Activated gamma-delta T cell treated with Interleukin-2 at 50 U/mL for 16 hours (primary cell): Measurements from ENCODE around the gene KRTAP4-16.
"Not testable (repeated sequence)": the region's sequence is repeated elsewhere in the genome, so short reads cannot be mapped to it uniquely, and the experiment has no call there.

Experiments
- DNase-seq: peaks from one replicate; pipeline ENCODE4 v3.0.0-alpha.2; 2020

KRTAP4-16 gene

GRCh38 chr17:41118721-41119120, 16.7 kb upstream of the KRTAP4-16 start:
- DNase-seq: no peak

GRCh38 chr17:41117846-41118386, 15.9 kb upstream of the KRTAP4-16 start, which contains the start of gene KRTAP4-11:
Gene KRTAP4-11 (minus strand): TSS chr17:41118373. CDS start chr17:41118315, 58 bp downstream.
- not testable (repeated sequence) for DNase-seq

GRCh38 chr17:41116297-41116696, 14.3 kb upstream of the KRTAP4-16 start:
- DNase-seq: no peak

DNA sequence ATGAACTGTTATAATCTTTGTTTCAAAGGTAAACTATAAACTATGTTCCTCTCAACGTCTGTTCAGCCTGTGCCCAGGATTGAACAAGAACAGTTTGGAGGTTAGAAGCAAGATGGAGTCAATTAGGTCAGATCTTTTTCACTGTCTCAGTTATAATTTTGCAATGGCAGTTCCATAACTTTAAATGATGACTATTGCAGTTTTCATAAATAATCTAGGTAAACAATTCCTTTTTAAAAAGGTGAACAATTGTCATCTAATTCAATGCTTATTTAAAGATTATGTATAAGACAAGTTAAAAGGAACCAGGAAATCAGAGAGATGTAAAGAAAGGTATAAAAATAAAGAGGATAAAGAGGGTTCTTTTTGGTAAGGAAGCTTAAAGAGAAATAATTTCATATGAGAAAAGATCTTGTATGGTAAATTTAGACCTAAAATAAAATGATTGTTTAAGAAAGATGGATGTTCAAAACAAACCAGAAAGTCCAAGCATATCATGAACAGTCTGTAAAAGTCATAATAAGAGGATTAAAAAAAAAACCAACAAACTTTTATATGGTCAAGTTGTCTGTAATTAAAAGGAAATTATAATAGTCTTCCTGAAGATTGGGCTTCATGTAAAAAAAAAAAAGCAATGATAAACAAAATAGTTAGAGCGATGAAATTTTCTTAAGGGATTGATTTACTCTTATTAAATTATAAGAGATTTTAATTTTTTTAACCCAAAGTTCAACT, 9.3 kb upstream of the KRTAP4-16 start:
- no peak for DNase-seq

DNA sequence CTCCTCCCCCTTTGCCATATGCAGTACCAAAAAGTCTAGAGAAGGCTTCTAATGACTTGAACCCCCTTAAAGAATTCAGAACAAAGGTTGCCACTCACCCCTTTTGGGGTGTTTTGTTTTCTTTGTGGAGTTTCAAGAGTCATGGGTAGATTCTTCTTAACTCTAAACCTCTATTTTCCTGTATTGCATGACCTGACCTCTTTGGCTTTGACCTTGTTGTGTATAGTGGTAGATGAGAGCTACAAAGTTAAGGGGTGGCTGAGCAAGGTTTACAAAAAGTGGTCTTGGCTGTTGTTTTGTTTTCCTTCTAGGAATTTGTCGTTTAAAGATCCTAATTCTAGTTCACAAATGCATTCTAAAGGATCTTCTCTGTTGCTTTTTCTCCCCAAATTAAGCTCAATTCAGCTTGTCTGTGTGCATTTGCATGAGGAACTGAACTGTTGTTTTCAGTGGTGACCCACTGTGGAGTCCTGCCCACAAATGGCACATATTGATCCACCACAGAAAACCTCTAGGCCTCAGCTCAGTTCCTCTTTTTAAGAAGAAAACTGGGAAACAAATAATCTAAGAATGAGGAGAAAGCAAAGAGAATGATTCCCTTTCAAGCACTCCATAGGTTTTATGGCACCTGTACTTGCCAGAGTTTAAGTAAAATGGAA, 6.8 kb upstream of the KRTAP4-16 start:
- DNase-seq: not testable (repeated sequence)

DNA sequence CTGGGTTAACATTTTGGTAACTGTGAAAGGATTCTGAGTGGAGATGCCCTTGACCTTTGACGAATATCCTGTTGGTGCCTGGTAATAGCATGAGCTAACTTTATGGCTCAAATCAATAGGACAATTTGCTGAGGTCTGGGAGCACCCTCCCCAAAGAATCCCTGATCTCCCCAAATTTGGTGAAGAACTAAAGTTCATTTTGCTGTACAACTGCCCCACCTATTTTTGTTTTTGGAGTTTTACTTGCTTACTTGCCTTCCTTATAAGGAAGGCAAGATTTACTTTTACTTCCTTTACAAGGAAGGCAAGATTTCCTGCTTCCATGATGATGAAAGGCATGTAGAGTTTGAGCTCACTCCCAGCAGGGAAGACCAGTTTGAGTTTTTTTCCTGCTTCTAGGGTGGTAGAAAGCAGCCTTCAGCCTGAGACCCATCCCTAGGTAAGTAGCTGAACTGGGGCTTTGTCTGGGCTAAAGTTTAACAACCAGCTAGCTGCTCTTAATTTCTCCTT, 6.0 kb upstream of the KRTAP4-16 start:
- DNase-seq: no peak

DNA sequence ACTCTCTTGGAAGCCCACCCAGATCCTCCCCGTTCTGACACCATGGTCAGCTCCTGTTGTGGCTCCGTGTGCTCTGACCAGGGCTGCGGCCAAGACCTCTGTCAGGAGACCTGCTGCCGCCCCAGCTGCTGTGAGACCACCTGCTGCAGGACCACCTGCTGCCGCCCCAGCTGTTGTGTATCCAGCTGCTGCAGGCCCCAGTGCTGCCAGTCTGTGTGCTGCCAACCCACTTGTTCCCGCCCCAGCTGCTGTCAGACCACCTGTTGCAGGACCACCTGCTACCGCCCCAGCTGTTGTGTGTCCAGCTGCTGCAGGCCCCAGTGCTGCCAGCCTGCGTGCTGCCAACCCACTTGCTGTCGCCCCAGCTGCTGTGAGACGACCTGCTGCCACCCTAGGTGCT, 3.3 kb upstream of the KRTAP4-16 start, which contains the start of gene KRTAP4-9:
Gene KRTAP4-9 (plus strand): TSS at position 43 of the 400 bp plus-strand sequence. CDS start 0 bp downstream, at position 43.
- not testable (repeated sequence) for DNase-seq

DNA sequence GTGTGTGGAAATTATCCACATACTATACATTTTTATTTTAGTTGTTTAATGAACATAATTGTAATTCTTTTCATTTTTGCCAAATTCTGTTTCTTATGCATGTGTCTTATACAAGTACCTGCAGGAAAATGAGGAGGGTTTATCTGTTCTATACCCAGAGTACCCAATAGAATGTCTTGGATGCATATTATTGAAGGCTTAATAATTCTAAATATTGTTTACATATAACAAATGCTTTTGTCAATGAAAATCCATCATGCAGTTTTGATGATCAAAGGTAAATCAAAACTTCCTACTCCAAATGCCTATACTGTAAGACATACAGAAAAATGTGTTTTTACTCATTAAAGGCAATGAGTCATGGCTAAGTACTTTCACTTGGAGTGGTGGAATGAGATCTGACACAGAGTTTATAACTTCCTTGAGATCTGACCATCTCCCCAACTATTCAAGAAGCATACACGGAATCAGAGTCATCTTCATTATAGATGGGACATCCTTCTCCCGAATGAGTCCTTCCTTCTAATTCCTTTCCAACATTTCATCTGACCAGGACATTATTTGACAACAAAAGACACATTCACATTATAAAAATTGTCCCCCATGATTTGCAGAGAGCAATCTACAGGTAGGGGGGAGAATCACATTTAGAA, 2.5 kb upstream of the KRTAP4-16 start:
- not testable (repeated sequence) for DNase-seq

DNA sequence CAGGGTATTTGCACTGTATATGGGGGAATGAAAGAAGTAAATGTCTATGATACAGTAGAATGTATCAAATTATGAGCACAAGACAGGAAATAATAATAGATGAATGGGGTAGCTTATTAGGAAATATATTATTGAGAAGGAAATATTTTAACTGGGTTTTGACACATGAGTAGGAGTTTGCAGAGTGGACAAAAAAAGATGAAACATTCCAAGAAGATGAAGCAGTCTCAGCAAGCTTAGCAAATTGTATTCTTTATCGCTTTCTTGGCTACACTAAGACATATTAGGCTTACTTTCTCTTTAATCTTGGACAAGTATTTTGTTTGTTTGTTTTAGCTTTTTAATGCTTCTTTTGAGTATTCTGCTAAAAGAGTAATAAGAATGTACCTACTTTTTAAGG, 1.9 kb upstream of the KRTAP4-16 start:
- DNase-seq: no peak

GRCh38 chr17:41099682-41100480, 2.1 kb downstream of the KRTAP4-16 start:
- DNase-seq: not testable (repeated sequence)

DNA sequence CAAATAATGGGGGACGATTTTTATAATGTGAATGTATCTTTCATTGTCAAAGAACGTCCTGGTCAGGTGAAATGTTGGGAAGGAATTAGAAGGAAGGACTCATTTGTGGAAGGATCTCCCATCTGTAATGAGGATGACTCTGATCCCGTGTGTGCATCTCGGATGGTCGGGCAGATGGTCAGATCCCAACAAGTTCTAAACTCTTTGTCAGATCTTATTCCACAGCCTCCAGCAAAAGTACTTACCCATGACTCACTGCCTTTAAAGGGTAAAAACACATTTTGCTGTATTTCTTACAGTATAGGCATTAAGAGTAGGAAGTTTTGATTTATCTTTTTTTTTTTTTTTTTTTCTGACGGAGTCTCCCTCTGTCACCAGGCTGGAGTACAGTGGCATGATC, 3.5 kb downstream of the KRTAP4-16 start:
- no peak for DNase-seq

- no peak for DNase-seq
Observed at GRCh38 chr17:41098042-41098441, 4.0 kb downstream of the KRTAP4-16 start, which contains the start of gene KRTAP4-8. Gene KRTAP4-8 (minus strand): TSS chr17:41098142. CDS start chr17:41098084, 58 bp downstream.

DNA sequence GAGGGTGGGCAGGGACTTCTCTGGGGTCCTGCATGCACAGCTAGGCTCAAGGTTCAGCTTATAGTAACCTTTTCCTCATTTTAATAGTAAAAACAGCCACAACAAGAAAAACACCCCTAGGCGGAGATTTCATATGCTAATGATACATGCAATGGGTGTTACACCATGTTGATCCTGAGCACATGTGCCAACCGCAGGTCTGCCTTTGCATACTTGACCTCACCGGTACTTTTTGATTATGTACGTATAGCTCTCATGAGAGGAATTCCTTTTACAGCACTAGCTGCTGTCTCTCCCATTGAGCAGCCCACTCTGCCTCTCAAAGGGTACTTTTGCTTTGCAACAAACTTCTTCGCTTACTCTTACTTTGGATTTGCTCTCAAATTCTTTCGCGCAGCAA, 6.0 kb downstream of the KRTAP4-16 start:
- DNase-seq: no peak

DNA sequence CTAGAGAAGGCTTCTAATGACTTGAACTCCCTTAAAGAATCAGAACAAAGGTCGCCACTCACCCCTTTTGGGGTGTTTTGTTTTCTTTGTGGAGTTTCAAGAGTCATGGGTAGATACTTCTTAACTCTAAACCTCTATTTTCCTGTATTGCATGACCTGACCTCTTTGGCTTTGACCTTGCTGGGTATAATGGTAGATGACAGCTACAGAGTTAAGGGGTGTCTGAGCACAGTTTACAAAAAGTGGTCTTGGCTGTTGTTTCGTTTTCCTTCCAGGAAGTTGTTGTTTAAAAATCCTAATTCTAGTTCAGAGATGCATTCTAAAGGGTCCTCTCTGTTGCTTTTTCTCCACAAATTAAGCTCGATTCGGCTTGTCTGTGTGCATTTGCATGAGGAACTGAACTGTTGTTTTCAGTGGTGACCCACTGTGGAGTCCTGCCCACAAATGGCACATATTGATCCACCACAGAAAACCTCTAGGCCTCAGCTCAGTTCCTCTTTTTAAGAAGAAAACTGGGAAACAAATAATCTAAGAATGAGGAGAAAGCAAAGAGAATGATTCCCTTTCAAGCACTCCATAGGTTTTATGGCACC, 13.2 kb downstream of the KRTAP4-16 start:
- DNase-seq: not testable (repeated sequence)

- not testable (repeated sequence) for DNase-seq
Observed at GRCh38 chr17:41084100-41084856, 17.7 kb downstream of the KRTAP4-16 start, which contains the start of gene KRTAP4-7. Gene KRTAP4-7 (plus strand): TSS chr17:41084150. CDS start chr17:41084207, 57 bp downstream.

DNA sequence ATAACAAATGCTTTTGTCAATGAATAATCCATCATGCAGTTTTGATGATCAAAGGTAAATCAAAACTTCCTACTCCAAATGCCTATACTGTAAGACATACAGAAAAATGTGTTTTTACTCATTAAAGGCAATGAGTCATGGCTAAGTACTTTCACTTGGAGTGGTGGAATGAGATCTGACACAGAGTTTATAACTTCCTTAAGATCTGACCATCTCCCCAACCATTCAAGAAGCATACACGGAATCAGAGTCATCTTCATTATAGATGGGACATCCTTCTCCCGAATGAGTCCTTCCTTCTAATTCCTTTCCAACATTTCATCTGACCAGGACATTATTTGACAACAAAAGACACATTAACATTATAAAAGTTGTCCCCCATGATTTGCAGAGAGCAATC, 18.6 kb downstream of the KRTAP4-16 start:
- not testable (repeated sequence) for DNase-seq

DNA sequence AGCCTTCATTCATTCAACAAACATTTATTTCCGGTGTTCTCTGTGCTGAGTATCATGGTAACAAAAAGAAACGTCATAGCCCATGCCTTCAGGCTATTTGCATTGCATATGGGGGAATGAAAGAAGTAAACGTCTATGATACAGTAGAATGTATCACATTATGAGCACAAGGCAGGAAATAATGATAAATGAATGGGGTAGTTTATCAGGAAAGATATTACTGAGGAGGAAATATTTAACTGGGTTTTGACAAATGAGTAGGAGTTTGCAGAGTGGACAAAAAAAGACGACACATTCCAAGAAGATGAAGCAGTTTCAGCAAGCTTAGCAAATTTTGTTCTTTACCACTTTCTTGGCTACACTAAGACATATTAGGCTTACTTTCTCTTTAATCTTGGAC, 19.4 kb downstream of the KRTAP4-16 start:
- DNase-seq: no peak

DNA sequence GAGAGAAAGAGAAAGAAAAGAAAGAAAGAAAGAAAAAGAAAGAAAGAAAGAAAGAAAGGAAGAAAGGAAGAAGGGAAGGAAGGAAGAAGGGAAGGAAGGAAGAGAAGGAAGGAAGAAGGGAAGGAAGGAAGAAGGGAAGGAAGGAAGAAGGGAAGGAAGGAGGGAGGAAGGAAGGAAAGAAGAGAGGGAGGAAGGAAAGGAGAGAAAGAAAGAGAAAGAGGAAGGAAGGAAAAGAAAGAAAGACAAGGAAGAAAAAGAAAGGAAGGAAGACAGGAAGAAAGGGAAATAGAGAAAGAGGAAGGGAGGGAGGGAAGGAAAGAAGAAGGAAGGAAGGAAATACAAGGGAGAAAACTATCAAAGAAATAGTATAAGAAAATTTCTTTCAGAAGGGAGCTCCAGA, 25.2 kb downstream of the KRTAP4-16 start:
- DNase-seq: no peak

DNA sequence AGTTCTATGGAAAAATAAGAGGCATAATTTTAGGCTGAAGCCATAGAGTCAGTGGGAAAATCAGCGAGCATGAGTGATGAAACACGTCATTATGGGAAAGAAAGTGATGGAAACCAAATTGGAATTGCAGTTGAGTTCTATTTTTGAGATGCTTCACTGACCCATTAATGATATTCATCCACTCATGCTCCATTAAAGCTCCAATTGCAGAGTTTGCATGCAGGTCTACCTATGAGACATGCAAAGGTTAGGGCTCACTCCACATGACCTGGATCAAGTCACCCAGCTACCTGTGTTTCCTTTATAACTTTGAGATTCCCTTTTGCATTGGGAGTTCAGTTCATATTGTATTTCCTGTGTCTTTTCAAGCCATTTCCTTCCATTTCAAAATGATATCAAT, 28.3 kb downstream of the KRTAP4-16 start:
- DNase-seq: no peak

- no peak for DNase-seq
Observed at GRCh38 chr17:41071606-41072360, 30.2 kb downstream of the KRTAP4-16 start.
